Activated T-helper 17 cell treated with anti-CD3 and anti-CD28 coated beads, Interleukin-2, amount 50 U/mL, for 72 hours (primary cell): ENCODE results near the gene RIOK3. TPM values are rescaled to one million over a fixed set of nuclear protein-coding genes. Genes with fewer than 3 reads are reported as not detected.
"Not testable (repeated sequence)": the region's sequence is repeated elsewhere in the genome, so short reads cannot be mapped to it uniquely, and the experiment has no call there.

Experiments
- ATAC-seq: fragments of 150-1000 bp; cut with Tn5 transposase; replicated peaks from 2 replicates; pipeline ENCODE4 v1.10.0; 2021; ENCODE audit warnings: mild to moderate bottlenecking, moderate library complexity
- H3K27ac Mint-ChIP-seq: one replicate; pipeline ENCODE4 v1.8.0; 2022; ENCODE audit warnings: mixed read lengths
- H3K27me3 Mint-ChIP-seq: one replicate; pipeline ENCODE4 v1.8.0; 2022; ENCODE audit warnings: mixed read lengths
- H3K36me3 Mint-ChIP-seq: one replicate; pipeline ENCODE4 v1.8.0; 2022; ENCODE audit warnings: low read depth, mild to moderate bottlenecking, mixed read lengths
- H3K4me1 Mint-ChIP-seq: one replicate; pipeline ENCODE4 v1.8.0; 2022; ENCODE audit warnings: mixed read lengths
- H3K4me3 Mint-ChIP-seq: one replicate; pipeline ENCODE4 v1.8.0; 2022; ENCODE audit warnings: mild to moderate bottlenecking, mixed read lengths
- H3K9me3 Mint-ChIP-seq: one replicate; pipeline ENCODE4 v1.8.0; 2022; ENCODE audit warnings: mixed read lengths
- total RNA-seq, 2 donors: library from RNA; stranded (reverse); gene quantifications; one replicate each; pipeline ENCODE4 v1.2.3, GENCODE V29; 2022

Gene RIOK3, protein sequence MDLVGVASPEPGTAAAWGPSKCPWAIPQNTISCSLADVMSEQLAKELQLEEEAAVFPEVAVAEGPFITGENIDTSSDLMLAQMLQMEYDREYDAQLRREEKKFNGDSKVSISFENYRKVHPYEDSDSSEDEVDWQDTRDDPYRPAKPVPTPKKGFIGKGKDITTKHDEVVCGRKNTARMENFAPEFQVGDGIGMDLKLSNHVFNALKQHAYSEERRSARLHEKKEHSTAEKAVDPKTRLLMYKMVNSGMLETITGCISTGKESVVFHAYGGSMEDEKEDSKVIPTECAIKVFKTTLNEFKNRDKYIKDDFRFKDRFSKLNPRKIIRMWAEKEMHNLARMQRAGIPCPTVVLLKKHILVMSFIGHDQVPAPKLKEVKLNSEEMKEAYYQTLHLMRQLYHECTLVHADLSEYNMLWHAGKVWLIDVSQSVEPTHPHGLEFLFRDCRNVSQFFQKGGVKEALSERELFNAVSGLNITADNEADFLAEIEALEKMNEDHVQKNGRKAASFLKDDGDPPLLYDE
- total RNA-seq, result 100 to 1,000 TPM in 1 of 2 donors, 10 to 100 TPM in 1; 56.8 to 101 TPM

DNA sequence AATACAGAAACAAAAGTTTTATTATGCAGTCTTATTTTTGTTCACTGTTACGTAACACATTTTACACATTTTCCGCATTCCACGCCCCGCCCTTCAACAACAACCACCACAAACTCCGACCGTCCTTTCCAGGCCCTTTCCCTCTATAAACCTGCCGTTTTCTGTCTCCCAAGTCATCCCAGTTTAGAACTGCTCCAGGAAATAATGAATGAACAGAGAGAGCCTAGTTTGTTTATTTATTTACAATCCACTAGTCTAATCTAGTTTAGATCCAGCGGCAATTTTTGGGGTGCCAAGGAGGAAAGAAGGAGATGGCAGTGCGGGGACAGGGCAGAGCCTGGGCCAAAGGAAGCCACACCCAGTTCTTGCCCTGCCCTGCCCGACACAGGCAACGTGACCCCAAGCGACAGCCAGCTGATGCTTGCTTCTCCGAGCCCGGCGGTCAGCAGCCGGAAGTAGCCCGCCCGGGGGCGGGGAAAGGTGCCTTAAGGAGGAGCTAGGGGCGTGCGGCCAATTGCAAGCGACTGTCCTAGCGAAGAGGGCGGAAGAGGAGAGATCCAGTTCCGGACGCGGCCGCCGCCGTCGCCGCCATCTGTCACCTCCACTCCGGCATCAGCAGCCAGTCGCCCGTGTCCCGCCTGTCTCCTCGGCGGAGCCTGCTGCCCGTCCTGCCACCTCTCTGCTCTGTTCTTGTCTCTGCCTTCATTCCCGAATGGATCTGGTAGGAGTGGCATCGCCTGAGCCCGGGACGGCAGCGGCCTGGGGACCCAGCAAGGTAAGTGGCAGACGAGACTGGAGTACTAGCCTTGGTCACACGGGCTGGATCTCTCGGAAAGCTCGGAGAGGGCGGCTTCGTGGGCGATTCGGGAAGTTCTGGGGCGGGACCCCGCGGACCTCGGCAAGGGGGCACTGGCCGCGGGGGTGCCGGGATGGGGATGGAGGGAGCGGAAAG is at the start of gene RIOK3:
Gene RIOK3, plus strand, starts transcription at position 560 of the 952 bp plus-strand sequence. Its CDS starts 153 bp downstream, at position 713.
- Mint-ChIP-seq H3K9me3 (no peaks in the 10 kb centered on the region), H3K4me1 (peaks cover 36% of the 10 kb centered on the region), H3K4me3 (peak within 1 kb of the TSS; percentile 94), H3K27ac (peak within 1 kb of the TSS; percentile 95), H3K27me3 (no peaks in the 10 kb centered on the region), H3K36me3 (peaks cover 50% of the 10 kb centered on the region)
- ATAC-seq, result peak; percentile 99

DNA sequence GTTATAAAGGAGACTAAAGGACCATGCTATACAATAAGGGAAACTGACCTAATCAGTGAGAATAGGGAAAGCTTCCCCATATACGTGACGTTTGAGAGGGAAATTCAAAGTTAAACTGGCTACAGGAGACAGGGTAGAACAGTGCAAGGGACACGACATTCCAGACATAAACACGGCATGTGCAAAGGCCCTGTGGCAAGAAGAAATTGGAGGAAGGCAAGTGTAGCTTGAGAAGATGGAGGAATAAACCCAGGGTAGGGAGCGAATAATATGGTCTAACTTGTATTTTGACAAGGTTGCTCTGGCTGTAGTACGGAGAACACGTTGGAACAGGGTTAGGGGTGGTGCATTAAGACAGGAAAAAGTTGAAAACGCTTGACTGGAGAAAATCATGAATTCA is 49.8 kb upstream of the RIOK3 start:
- no peaks in the 10 kb centered on the region for H3K9me3 Mint-ChIP-seq
- H3K27me3 Mint-ChIP-seq, result no peaks in the 10 kb centered on the region
- no peak overlapping the region for H3K27ac Mint-ChIP-seq
- no peak overlapping the region for H3K4me3 Mint-ChIP-seq
- ATAC-seq, result no peak
- H3K36me3 Mint-ChIP-seq, result no peaks in the 10 kb centered on the region
- H3K4me1 Mint-ChIP-seq, result no peaks in the 10 kb centered on the region

DNA sequence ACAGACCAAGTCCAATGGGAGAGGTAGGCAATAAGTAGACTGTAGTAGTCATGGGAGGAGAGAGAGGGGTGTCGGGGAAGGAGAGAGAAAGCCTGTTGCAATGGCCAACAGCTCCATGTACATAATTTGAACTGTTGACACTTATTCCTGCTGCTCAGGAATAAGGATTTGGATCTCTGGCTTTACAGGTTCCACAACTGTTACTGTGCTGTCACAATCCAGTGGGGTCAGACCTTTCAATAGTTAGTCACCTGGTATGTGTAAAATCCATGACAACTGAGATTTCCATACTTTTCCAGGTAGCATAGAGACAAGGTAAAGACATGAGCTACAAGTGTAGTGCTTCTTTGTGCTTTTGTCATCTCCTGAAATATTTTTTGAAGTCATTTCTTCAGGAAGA is 47.5 kb upstream of the RIOK3 start:
- Mint-ChIP-seq H3K4me1 (no peaks in the 10 kb centered on the region), H3K36me3 (no peaks in the 10 kb centered on the region), H3K27me3 (no peaks in the 10 kb centered on the region), H3K4me3 (no peak overlapping the region), H3K9me3 (no peaks in the 10 kb centered on the region), H3K27ac (no peak overlapping the region)
- no peak for ATAC-seq

DNA sequence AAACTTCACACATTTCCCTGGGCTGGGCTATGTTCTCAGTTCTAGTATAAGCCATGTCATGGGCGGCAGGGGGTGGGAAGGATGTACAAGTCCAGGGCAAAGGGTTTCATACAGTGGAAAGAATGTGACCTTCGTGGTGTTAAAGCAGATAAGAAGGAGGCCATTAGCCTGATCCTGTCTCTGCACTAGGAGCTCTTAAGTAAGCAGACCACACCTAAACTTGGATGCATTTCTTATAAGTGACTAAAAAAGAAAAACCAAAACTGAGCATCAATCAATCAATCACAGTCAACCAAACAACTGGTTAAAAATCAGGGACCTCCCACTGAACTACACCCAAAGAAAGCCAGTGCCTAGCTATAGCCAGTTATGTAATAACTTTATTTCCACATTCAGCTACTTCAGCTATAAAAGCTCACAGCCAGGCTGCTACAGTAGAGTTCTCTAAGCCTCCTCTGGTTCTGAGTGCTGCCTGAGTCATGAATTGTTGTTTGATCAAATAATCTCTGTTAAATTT is 46.8 kb upstream of the RIOK3 start:
- H3K27me3 Mint-ChIP-seq, result no peaks in the 10 kb centered on the region
- H3K9me3 Mint-ChIP-seq, result no peaks in the 10 kb centered on the region

DNA sequence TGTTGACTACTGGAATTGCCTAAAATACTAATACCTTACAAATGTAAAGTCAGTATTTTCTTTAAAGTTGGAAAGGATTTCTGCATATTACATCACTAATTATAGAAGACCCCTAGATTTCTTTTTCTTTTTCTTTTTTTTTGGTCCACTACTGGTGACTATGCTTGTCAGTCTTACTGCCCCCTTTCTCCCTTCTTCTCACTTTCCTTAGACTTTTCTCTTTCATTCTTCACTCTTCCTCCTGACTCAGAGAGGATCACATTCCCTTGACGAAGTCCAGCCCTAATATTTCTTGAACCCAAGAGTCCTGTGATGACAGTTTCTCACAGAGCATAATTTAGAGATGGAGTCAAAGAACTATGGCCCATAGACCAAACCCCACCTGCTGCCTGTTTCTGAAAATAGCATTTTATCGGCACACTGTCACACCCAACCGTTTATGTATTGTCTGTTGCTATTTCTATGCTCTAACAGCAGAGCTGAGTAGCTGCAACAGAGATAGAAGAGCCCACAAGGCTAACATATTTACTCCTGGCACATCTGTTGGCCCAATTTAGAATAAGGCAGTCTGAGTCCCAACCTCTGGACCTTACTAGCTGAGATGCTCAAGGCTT is 40.6 kb upstream of the RIOK3 start:
- Mint-ChIP-seq H3K9me3 (no peaks in the 10 kb centered on the region), H3K27me3 (no peaks in the 10 kb centered on the region), H3K27ac (no peak overlapping the region), H3K36me3 (no peaks in the 10 kb centered on the region), H3K4me3 (no peak overlapping the region), H3K4me1 (no peaks in the 10 kb centered on the region)
- ATAC-seq, result no peak

More for the DNA sequence above, 46.8 kb upstream of the RIOK3 start:
- no peak overlapping the region for H3K27ac Mint-ChIP-seq
- no peak overlapping the region for H3K4me3 Mint-ChIP-seq
- H3K4me1 Mint-ChIP-seq, result no peaks in the 10 kb centered on the region
- no peak for ATAC-seq
- H3K36me3 Mint-ChIP-seq, result no peaks in the 10 kb centered on the region

DNA sequence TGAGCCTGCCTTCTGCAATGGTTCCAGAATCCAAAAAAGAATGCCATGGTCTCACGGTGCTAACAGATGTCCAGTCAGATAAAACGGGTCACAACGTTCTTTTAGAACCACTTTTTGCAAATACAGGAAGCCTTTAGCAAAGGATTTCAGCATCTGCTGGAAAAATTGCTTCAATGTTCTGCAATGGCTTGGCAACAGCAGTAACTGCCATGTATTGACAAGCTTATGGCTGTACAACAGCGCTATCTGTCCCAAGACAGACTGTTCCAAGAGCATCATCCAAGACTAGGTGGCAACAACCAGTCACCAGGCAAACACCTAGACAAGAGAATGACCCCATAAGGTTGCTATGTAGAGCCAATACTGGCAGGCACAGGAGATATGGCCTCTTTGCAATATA is 37.6 kb upstream of the RIOK3 start:
- no peaks in the 10 kb centered on the region for H3K36me3 Mint-ChIP-seq
- no peak overlapping the region for H3K27ac Mint-ChIP-seq
- no peaks in the 10 kb centered on the region for H3K9me3 Mint-ChIP-seq
- no peak overlapping the region for H3K4me3 Mint-ChIP-seq
- H3K27me3 Mint-ChIP-seq, result no peaks in the 10 kb centered on the region
- no peak for ATAC-seq
- H3K4me1 Mint-ChIP-seq, result no peaks in the 10 kb centered on the region

DNA sequence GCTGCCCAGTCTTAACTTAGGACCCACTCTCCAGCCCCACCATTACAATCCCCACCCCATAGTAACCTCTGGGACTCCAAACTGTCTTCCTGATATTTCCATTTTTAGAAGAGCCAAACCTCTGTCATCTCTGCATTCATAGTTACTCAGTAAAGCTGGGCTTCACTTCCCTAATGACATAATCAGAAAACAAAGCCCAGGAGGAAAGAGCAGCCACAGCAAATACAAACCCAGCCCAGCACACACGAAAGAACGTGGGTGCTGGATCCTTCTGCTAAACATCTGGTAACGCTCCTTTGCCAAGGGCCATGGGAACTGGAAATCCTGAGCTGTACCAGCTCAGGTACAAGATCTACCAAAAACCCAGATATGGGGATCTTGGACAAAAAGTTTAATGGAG is 36.8 kb upstream of the RIOK3 start:
- Mint-ChIP-seq H3K4me1 (no peaks in the 10 kb centered on the region), H3K36me3 (no peaks in the 10 kb centered on the region), H3K27me3 (no peaks in the 10 kb centered on the region), H3K4me3 (no peak overlapping the region), H3K27ac (no peak overlapping the region), H3K9me3 (no peaks in the 10 kb centered on the region)
- no peak for ATAC-seq

DNA sequence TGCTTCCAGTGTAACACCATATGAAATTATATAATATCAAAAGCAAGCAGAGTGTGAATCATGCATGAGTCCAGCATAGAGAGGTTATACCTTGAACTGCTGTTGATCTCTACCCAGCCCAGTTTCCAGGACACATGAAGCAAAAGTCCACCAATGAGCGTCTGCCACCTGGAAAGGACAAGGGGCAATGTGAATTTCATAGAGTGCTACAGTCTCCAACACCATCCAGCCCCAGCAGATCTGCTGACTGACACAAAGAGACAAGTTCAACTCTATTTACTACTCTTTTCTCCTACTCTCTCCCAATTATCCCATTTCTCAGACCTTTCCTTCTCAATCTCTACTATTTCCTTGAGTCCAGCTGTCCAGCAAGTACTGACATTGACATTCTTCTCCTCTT is 31.8 kb upstream of the RIOK3 start:
- no peak overlapping the region for H3K4me3 Mint-ChIP-seq
- no peaks in the 10 kb centered on the region for H3K9me3 Mint-ChIP-seq
- no peaks in the 10 kb centered on the region for H3K27me3 Mint-ChIP-seq
- ATAC-seq, result no peak
- no peaks in the 10 kb centered on the region for H3K36me3 Mint-ChIP-seq
- no peak overlapping the region for H3K27ac Mint-ChIP-seq
- H3K4me1 Mint-ChIP-seq, result no peaks in the 10 kb centered on the region

DNA sequence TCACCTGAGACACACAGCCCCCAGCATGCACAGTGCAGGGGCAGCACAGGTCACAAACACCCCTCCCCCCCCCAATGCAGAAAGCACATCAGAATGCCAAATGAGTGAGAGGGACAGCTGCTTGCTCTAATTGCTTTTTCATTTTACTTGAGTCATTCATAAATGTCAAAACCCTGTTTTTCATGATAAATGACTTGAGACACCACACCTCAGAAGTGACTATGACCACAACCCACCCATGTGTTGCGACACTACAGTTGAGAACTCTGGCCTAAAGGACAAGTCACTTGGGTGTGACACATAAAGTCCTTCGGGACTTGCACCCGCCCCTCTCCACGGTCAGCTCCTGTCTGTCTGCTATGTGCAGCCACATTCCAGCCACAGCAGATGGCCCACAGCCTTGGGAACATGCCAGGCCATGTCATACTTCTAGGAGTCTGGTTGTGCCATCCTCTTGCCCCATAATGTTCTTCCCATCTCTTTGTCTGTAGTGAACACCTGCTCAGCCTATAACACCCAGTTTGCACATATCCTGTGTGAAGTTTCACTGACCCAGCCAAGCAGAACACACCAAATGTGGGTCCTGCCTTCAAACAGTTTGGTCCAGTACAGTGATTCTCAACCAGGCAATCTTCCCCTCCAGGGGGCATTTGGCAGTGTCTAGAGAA is 30.2 kb upstream of the RIOK3 start:
- H3K36me3 Mint-ChIP-seq, result no peaks in the 10 kb centered on the region
- H3K4me3 Mint-ChIP-seq, result no peak overlapping the region
- H3K27ac Mint-ChIP-seq, result no peak overlapping the region
- no peak for ATAC-seq
- H3K27me3 Mint-ChIP-seq, result no peaks in the 10 kb centered on the region
- no peaks in the 10 kb centered on the region for H3K4me1 Mint-ChIP-seq
- no peaks in the 10 kb centered on the region for H3K9me3 Mint-ChIP-seq

DNA sequence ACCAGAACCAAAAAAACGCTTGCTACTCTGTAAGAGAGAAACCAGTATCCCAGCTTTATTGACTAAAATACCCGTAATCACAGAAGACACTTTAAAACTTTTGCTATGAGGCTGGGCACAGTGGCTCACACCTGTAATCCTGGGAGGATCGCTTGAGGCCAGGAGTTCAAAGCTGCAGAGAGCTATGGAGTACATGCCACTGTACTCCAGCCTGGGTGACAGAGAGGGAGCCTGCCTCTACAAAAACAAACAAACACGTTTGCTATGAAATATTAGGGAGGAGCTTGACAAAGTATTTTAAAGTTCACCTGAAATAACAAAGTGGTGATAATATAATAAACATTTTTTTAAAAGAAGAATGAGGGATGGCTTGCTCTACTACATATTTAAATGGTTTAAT is 28.5 kb upstream of the RIOK3 start:
- no peak for ATAC-seq

DNA sequence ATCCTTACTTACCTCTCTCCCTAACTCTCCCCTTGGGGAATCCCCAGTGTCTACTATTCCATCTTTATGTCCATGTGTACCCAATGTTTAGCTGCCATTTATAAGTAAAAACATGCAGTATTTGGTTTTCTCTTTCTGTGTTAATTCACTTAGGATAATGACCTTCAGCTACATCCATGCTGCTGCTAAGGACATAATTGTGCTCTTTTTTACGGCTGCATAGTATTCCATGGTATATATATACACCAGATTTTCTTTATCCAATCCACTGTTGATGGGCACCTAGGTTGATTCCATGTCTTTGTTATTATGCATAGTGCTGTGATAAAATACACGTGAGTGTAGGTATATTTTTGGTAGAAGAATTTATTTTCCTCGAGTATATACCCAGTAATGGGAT is 24.3 kb upstream of the RIOK3 start:
- Mint-ChIP-seq H3K36me3 (no peaks in the 10 kb centered on the region), H3K27me3 (no peaks in the 10 kb centered on the region), H3K27ac (no peak overlapping the region), H3K9me3 (no peaks in the 10 kb centered on the region), H3K4me1 (no peaks in the 10 kb centered on the region), H3K4me3 (no peak overlapping the region)
- no peak for ATAC-seq

More for the DNA sequence above, 28.5 kb upstream of the RIOK3 start:
- Mint-ChIP-seq H3K9me3 (no peaks in the 10 kb centered on the region), H3K27me3 (no peaks in the 10 kb centered on the region), H3K4me1 (no peaks in the 10 kb centered on the region), H3K4me3 (no peak overlapping the region), H3K36me3 (no peaks in the 10 kb centered on the region), H3K27ac (no peak overlapping the region)

DNA sequence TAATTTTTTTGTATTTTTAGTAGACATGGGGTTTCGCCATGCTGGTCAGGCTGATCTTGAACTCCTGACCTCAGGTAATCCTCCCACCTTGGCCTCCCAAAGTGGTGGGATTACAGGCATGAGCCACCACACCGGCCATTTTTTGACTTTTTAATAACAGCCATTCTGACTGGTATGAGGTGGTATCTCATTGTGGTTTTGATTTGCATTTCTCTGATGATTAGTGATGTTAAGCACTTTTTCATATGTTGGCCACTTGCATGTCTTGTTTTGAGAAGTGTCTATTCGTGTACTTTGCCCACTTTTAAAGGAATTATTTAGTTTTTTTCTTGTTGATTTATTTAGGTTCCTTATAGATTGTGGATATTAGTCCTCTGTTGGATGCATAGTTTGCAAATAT is 23.5 kb upstream of the RIOK3 start:
- H3K36me3 Mint-ChIP-seq, H3K4me1 Mint-ChIP-seq, H3K4me3 Mint-ChIP-seq, H3K27me3 Mint-ChIP-seq, H3K9me3 Mint-ChIP-seq, ATAC-seq, H3K27ac Mint-ChIP-seq: not testable (repeated sequence)

DNA sequence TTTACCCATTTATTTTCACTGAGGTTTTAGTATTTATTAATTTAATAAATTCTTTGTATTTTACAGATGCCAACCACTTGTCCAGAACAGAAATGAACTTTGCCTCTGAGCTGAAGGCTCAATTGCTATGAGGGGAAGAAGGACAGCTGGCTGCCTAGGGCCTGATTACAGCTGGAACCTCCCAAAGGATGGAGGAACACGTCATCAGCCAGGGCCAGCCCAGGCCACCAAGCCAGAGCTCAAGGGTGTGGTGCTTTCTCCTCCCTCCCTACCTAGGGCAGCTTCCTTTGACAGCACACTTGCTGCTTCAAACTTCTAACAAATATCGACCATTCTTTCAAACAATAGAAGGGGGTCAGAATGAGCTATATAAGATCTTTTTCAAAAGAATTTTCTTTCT is 19.7 kb upstream of the RIOK3 start:
- ATAC-seq, result no peak
- Mint-ChIP-seq H3K4me3 (no peak overlapping the region), H3K27me3 (no peaks in the 10 kb centered on the region), H3K4me1 (no peaks in the 10 kb centered on the region), H3K27ac (no peak overlapping the region), H3K9me3 (no peaks in the 10 kb centered on the region), H3K36me3 (no peaks in the 10 kb centered on the region)
